HG03103 (cell line): ENCODE data around the gene HCN2.
A peak's percentile ranks its signal among the peaks of the same experiment; 100 is the strongest.
"Not testable (repeated sequence)": the region's sequence is repeated elsewhere in the genome, so short reads cannot be mapped to it uniquely, and the experiment has no call there.

Experiments used
- ATAC-seq: cut with Tn5 transposase; IDR thresholded peaks from one replicate; pipeline ENCODE4 v1.9.1; 2021; ENCODE audit warnings: low read depth; ENCODE audit not compliant: unreplicated experiment

HCN2 gene

DNA sequence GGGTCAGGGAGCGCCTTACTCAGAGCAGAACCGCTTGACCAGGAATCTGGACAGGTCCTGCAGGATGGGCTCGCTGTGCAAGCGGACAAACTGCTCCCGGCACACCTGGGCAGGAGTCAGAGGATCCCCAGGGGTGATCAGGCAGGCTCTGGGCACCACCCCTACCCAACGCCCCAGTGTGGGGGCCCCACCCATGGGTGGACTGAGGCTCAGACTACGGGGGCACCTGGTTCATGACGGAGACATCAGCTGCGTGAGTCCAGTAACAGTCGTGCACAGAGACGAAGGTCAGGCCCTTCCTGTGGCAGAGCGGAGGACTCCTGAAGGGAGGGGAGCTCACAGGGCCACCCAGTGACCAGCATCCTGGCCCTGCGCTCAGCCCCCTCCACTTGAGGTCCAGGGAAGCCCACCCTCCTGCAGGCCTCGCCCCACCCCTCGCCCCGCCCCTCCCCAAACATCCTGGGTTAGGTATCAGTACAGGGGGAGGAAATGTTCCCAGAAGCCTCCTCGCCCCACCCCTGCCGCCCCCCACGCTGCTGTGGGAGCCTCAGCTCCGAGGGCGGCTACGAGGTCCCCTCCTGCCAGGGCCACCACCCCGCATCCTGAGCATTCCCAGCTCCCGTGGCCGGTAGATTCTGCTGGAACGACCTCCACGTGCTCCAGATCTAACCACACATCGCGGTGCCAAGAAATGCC lies 28.0 kb downstream of the HCN2 start:
- ATAC-seq: no peak

- no peak for ATAC-seq
These were observed 28.6 kb downstream of the HCN2 start for GRCh38 chr19:618247-618619.

- ATAC-seq: no peak
These were observed 29.1 kb downstream of the HCN2 start for GRCh38 chr19:618674-619285.

GRCh38 chr19:619286-620002 lies 29.8 kb downstream of the HCN2 start:
- no peak for ATAC-seq

DNA sequence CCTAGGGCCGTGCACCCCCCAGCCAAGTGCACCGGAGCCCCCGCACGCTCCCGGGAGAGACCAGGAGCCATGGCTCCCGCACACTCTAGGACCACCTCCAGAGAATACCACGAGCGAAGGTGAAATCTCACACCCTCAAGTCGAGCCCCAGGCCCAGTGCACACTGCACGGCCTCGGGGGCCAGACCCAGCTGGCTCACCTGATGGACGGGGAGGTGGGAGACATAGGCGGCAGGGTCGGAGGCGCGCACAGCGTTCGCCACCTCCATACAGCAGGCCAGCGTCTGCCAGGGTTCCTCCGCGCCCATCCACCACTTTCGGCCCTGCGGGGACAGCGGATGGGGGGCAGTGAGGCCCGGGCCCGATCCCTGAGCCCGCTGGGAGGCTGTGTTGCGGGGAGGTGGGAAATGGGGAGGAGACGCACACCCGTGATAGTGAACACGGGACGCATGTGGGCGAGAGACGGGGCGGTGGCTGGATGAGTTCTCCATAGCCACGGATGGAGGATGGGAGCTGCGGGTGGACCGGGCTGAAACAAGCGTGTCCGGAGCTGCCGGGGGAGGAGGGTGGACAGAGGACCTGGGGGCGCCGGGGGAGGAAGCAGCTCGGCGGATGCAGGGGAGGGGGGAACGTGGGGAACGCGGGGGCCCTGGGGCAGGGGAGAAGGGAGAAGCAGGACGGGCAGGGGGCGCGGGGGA lies 30.6 kb downstream of the HCN2 start:
- ATAC-seq: no peak

- not testable (repeated sequence) for ATAC-seq
These were observed 31.5 kb downstream of the HCN2 start for GRCh38 chr19:621191-621590.

GRCh38 chr19:621819-622218 lies 32.1 kb downstream of the HCN2 start:
- ATAC-seq: no peak

DNA sequence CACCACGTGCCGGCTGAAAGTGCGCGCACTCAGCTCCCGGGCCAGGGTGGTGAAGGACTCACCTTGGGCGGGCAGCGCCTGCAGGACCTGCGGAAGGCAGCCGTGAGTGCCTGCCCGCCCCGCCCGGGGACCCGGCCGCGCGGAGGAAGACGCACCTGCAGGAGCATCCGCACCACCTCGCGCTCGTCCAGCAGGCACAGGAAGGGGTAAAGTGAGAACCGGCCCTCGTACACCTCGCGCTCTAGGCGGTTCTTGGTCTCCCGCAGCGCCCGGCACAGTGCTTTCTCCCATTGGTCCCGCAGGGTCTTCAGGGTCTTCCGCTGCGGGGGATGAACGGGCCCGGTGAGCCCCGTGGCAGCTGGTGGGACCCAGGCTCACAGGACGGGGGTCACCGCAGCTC lies 33.0 kb downstream of the HCN2 start:
- no peak for ATAC-seq

- no peak for ATAC-seq
These were observed 33.7 kb downstream of the HCN2 start for GRCh38 chr19:623175-623916.

DNA sequence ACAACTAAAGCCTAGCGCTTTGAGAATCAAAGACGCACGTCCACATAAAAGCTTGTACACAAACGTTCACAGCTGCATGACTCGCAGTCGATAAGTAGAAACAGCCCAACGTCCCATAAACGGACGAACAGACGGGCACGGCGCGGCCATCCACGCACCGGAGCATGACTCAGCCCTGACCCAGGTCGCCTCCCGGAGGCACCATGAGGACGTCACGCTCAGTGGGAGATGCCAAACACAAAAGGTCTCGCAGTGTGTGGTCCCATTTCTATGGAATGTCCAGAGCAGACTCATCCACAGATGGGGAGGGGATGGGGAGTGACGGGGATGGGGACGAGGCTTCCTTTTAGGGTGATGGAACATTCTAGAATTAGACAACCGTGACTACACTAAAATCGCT lies 34.3 kb downstream of the HCN2 start:
- ATAC-seq: no peak

DNA sequence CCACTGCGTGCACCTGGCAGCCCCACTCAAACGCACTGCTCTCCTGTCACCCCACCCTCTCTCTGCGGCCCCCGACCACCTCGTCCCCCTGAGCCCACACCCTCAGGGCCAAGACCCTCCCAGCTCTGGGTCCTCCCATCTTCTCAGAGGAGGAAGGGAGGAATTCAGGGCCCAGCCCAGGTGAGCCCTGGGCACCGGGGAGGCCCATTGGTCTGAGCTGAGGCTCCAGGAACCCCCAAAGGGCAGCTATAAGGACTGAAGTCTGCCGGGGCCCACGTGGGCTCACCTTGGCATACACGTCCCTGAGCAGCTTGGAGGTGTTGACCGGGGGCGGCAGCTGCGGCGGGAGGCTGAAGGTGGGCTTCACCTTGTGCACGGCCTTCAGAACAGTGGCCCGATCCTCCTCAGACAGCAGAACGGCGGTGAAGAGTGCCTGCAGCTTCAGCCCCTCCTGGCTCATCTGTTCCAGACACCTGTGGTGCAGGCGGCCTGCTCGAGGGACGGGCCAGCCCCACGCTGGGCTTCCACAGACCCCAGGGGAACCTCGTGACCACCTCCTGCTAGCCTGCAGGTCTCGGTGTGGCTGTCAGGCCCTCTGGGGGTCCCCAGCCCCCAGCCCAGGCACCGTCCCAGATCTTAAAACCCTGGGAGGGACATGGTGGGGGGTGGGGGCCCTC lies 34.9 kb downstream of the HCN2 start:
- no peak for ATAC-seq

DNA sequence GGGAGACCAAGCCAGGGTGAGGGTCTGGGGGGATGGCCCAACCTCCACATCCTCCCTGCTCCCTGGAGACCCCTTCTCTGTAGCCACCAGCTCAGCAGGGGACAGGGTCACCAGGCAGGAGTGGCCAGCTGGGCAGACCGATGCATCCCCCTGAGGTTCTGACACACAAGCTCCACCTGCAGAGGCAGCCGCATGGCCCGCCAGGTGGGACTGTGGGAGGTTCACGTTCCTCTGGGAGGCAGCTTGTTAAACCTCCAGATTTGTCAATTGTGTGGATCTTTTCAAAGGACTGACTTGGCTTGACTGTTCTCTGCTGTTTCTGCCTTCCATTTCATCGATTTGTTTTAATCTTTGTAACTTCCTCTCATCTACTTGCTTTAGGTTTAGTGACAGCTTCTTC lies 35.6 kb downstream of the HCN2 start:
- no peak for ATAC-seq

GRCh38 chr19:626566-626965 lies 36.9 kb downstream of the HCN2 start:
- not testable (repeated sequence) for ATAC-seq

DNA sequence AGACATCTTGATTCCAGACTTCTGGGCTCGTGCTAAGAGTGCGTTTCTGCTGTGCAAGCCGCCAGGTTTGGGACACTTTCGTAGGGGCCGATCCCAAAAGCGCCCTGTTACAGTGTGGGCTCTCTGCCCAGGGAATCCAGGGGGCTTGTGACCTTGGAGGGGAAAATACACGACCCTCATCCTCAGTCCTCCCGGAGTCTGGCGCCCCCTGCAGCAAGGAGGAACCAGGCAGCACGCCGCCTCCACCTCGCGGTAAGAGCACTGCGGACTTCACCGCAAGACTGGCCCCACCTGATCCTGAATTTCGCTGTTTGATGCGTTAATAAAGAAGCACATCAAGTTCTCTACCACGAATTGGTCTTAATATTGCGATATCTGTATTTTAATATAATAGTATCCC lies 38.5 kb downstream of the HCN2 start:
- ATAC-seq: no peak

DNA sequence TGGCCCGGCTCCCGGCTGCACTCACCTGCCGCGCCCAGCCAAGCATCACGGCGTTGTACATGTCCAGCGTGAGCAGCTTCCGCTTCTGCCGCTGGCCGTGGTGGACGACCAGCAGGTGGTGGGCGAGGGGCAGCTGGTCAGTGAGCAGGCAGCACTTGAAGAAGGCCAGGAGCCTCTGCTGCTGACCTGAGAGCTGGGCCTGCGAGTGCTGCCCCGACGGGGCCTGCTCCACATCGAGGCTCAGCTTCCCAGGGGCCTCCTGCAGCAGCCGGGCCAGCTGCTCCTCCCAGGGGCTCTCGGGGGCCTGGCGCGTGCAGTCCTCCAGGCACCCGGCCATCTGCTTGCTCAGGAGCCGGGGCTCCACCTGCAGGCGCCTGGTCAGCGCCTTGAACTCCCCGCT lies 39.8 kb downstream of the HCN2 start:
- ATAC-seq: not testable (repeated sequence)

GRCh38 chr19:629961-630714 lies 40.5 kb downstream of the HCN2 start:
- ATAC-seq: no peak

DNA sequence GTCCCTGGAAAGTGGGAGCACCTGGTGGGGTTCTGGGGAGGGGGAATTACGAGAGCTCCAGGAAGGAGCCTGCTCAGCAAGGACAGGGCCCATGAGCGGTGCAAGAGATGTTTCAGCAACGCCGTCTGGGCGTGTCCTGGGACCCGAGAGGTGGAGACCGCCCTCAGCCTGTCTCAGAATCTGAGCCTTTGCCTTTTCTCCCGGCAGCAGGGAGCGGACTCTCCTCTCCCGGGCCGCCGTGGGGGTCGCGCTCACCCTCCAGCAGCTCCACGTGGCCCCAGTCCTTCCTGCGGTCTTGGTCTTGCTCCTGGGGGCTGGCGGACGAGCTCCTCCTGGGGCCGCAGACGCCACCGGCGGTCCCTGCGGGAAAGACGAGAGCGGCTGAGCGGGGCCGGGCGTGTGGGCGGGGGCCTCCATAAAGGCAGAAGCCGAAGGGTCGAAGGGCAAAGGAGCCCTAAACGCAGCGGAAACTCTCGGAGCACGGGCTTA lies 42.9 kb downstream of the HCN2 start:
- ATAC-seq: no peak

GRCh38 chr19:633068-633785 lies 43.5 kb downstream of the HCN2 start, which contains the start of gene POLRMT:
Gene POLRMT (minus strand): TSS chr19:633537. CDS start chr19:633512, 25 bp downstream.
- peak; percentile 72 for ATAC-seq
